ENCODE measurements around the gene KLRC1. TPM values are rescaled to one million over a fixed set of nuclear protein-coding genes. Genes with fewer than 3 reads are reported as not detected.

KLRC1 gene
- total and polyA plus RNA-seq, 2 of the 13 experiments (the other 11 are each of a cell fraction or from before 2014, with no cell fraction given): not detected

GRCh38 chr12:10466311-10466710 lies 13.1 kb upstream of the KLRC1 start:
- no peaks in the 10 kb centered on the region for H3K4me1 ChIP-seq (ENCODE audit: insufficient read depth, low read length)
- no CpG with 5 or more reads among the region's 4 CpGs for WGBS (ENCODE audit: low lambda C conversion rate)
- in situ Hi-C loops (cut with HindIII; ENCODE audit: extremely low pct_ligation_motif_present, low pct_unique_long_range_greater_than_20kb): no loop called here
- H3K36me3 ChIP-seq (replicated peaks in 1 of 2; ENCODE audit: control insufficient read depth in 1 of 2, insufficient read depth in 2 of 2, low read length in 2 of 2): no peaks in the 10 kb centered on the region
- CTCF ChIA-PET (ENCODE audit: low intra/inter-chr PET ratio, low total read pairs): no interaction called here
- no peaks in the 10 kb centered on the region for H3K79me2 ChIP-seq (ENCODE audit: insufficient read depth, low read length)
- no TSS peak for BruUV-seq (replicated peaks)
- no peaks in the 10 kb centered on the region for H3K9me3 ChIP-seq (ENCODE audit: low read length)
- no peak overlapping the region for H3K27ac ChIP-seq (ENCODE audit: extremely low read length, insufficient read depth, low read length)
- no peak for FAIRE-seq
- POLR2A ChIA-PET: no interaction called here
- no peak for DNase-seq (ENCODE audit: low spot score)
- no peak overlapping the region for H3K4me3 ChIP-seq (replicated peaks in 1 of 3; ENCODE audit: insufficient read depth in 1 of 3, low read depth in 2 of 3, low read length in 3 of 3)
- H2AFZ ChIP-seq (ENCODE audit: low read length): no peak overlapping the region
- TF ChIP-seq DNMT1 (CRISPR knock-in tag; IDR thresholded peaks at IDR 0.05): no peak
- no peak for TF ChIP-seq ZNF292 (CRISPR knock-in tag; IDR thresholded peaks at IDR 0.05; ENCODE audit: borderline replicate concordance, low read depth)
- no peak for TF ChIP-seq ZNF564 (CRISPR knock-in tag; IDR thresholded peaks at IDR 0.05)
- TF ChIP-seq SP4 (CRISPR knock-in tag; IDR thresholded peaks at IDR 0.05): no peak
- no peak for TF ChIP-seq GABPB1 (CRISPR knock-in tag; IDR thresholded peaks at IDR 0.05)
- TF ChIP-seq EP300 (IDR thresholded peaks at IDR 0.05; ENCODE audit: low read depth in 2 of 2, low read length in 2 of 2): no peak
- TF ChIP-seq EP300 (CRISPR knock-in tag; IDR thresholded peaks at IDR 0.05; ENCODE audit: borderline replicate concordance): no peak
- no peak for TF ChIP-seq ATF5 (CRISPR knock-in tag; IDR thresholded peaks at IDR 0.05; ENCODE audit: low read depth)
- no peak for TF ChIP-seq XRCC5 (optimal IDR thresholded peaks at IDR 0.05; ENCODE audit: low read length)
- no peak for TF ChIP-seq PRPF4 (IDR thresholded peaks at IDR 0.05; ENCODE audit: low read depth, low read length, poor library complexity, severe bottlenecking)
- TF ChIP-seq ZNF570 (CRISPR knock-in tag; IDR thresholded peaks at IDR 0.05; ENCODE audit: borderline replicate concordance): no peak
- TF ChIP-seq ZNF563 (CRISPR knock-in tag; IDR thresholded peaks at IDR 0.05): no peak
- no peak for TF ChIP-seq TOPORS (CRISPR knock-in tag; IDR thresholded peaks at IDR 0.05)
- TF ChIP-seq ZKSCAN5 (CRISPR knock-in tag; IDR thresholded peaks at IDR 0.05): no peak
- TF ChIP-seq RARG (CRISPR knock-in tag; IDR thresholded peaks at IDR 0.05; ENCODE audit: low read depth): no peak
- no peaks in the 10 kb centered on the region for H3K27me3 ChIP-seq (ENCODE audit: control insufficient read depth in 1 of 2, insufficient read depth in 2 of 2, low read length in 2 of 2)
- no peak overlapping the region for H3K9ac ChIP-seq (ENCODE audit: insufficient read depth, low read depth, low read length)
- no peaks in the 10 kb centered on the region for H4K20me1 ChIP-seq (ENCODE audit: insufficient read depth, low read length)
- H3K4me2 ChIP-seq (ENCODE audit: low read depth, low read length): no peak overlapping the region
- no peak for ATAC-seq
- intact Hi-C loops (cut with micrococcal nuclease; ENCODE audit: unreplicated experiment): no loop called here
